HPDE6-E6E7 (cell line): ENCODE measurements around the gene SDF2.
A peak's percentile ranks its signal among the peaks of the same experiment; 100 is the strongest.
"Not testable (repeated sequence)": the region's sequence is repeated elsewhere in the genome, so short reads cannot be mapped to it uniquely, and the experiment has no call there.

Experiments
- DNase-seq: peaks from one replicate; pipeline ENCODE4 v3.0.0; 2011; ENCODE audit warnings: missing footprints; ENCODE audit errors: extremely low spot score

Gene SDF2

GRCh38 chr17:28626818-28627217 is 34.9 kb downstream of the SDF2 start:
- DNase-seq, result no peak

GRCh38 chr17:28624148-28624547 is 37.6 kb downstream of the SDF2 start:
- DNase-seq, result no peak

- no peak for DNase-seq
These were observed 38.0 kb downstream of the SDF2 start for GRCh38 chr17:28623696-28624095.

DNA sequence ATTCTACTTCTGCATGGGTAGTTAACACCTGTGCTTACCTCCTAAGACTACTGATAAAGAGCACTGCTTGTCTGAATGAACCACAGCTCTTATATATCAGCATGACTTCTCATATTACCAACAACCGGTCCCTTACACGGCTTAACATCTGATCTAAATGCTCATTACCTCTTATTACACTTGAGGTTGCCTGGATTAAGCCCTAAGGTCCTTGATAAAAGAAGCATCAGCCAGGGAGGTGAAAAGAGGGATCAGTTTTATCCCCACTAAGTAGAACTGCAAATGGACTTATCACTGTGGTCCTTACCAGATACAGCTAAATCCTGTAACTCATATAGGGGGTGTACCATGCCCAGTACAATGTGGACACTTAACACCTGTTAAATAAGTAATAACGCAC is 39.5 kb downstream of the SDF2 start:
- DNase-seq, result no peak

DNA sequence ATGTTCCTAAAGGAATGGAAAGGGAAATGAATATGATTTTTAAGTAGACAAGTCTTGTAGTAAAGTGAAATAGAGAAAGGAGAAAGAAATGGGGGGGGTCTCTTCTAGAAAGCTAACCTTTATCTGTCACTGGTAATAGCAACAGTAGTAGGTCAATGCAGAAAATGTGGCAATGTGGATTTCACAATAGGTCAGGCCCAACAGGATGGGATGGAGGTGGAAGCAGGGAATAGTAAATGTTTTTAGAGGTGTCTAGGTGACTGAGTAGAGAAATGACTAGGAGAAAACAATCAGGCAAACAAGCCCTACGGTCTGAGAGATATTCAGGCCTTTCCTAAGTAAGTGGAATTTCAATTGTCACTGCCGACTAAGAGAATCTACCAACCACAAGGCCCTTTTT is 41.7 kb downstream of the SDF2 start:
- DNase-seq, result no peak

GRCh38 chr17:28618464-28618863 is 43.2 kb downstream of the SDF2 start:
- DNase-seq, result no peak

DNA sequence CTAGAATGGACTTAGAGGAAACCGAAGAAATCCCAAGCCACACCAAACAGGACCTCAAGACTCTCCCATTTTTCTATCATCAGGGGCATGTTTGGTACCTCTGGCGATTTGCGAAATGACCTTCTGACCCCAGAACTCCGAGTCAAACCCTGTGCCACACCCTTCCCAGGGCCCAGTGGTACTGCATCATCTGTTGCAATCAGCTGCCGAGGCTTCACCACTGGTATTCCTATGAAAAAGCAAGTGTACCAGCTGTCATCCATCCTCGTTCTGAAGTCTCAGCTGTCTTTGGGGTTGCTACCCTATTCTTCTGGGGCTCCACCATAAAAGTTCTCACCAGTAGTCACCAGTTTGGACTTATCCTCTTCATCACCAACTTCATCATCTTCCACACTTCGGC is 45.4 kb downstream of the SDF2 start:
- no peak for DNase-seq

DNA sequence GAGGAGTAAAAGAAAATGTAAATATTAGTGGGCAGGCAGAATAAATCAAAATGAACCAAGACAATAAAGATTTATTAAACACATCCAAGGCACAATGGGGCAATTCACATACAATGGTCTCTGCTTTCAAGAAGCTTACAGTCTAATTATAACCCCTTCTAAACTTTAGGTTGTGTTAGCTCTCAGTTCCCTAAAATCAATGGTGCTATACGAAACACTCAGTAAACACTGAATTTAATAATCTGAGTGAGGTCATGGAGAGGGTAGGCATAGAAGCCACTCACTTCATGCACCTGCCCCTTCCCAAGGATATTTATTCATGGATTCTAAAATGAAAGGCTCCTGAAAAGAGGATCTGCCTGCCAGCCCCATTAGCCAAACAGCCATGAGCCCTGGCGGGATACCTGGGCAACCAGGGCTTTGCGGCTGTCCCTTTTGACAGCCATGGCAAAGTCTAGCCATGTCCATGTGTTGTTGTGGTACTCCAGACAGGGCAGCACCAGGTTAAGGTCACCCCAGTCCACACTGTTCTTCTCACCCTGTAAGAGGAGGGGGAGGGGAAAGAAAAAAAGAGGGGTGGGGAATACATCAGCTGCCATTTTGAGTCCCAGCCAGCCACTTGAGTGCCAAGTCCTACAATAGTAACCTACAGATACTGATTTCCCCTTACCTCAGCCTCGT is 46.3 kb downstream of the SDF2 start:
- no peak for DNase-seq

- DNase-seq, result no peak
These were observed 47.8 kb downstream of the SDF2 start, which contains the start of gene RSKR for GRCh38 chr17:28613931-28614381. Gene RSKR (minus strand): TSS chr17:28614185. CDS start chr17:28614161, 24 bp downstream.

- DNase-seq, result peak; percentile 17
These were observed 48.5 kb downstream of the SDF2 start for GRCh38 chr17:28612936-28613872.

GRCh38 chr17:28612531-28612930 is 49.2 kb downstream of the SDF2 start:
- no peak for DNase-seq

- no peak for DNase-seq
These were observed 51.3 kb downstream of the SDF2 start for GRCh38 chr17:28610376-28610775.

DNA sequence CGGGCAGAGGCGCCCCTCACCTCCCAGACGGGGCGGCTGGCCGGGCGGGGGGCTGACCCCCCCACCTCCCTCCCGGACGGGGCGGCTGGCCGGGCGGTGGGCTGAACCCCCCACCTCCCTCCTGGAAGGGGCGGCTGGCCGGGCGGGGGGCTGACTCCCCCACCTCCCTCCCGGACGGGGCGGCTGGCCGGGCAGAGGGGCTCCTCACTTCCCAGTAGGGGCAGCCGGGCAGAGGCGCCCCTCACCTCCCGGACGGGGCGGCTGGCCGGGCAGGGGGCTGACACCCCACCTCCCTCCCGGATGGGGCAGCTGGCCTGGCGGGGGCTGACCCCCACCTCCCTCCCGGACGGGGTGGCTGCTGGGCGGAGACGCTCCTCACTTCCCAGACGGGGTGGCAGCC is 57.7 kb downstream of the SDF2 start:
- not testable (repeated sequence) for DNase-seq

DNA sequence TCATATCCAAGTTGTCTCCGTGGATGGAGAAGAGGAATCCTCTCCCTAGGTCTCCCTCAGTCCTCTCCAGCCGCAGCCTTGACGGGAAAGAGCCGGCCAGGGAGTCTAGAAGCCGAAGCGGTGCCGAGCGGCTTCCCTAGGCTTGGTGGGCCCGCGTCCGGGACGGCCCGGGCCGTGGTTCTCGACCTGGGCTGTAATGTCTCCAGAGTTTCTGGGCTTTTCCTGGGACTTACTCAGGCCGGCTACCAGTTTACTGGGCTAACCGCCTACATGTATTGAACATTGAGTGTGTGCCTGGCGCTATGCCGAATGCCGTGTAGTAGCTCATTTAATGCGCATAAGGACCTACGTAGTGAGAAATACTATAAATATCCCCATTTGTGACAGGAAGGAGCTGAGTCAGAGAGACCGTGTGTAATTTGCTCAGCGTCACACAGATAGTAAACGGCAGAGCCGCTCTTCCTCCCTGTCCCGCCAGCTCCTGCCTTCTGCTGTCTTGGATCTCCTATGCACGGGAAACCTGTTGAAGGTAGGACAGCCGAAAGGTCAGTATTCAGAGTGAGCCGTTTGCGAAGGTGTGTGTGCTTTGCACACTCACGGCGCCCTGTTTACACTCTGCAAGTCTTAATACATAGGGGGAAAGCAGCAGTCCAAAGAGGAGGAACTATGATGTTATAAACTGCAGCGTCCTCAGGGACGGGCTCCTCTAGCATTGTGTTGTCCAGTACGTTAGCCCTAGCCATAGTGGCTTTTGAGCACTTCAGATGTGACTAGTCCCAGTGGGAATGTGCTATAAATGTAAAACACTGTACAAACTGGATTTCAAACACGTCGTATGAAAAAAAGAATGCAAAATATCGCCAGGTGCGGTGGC is 62.2 kb downstream of the SDF2 start:
- peak; percentile 54 for DNase-seq

- peak; percentile 98 for DNase-seq
These were observed 62.9 kb downstream of the SDF2 start, which contains the start of gene SPAG5 for GRCh38 chr17:28598799-28599310. Gene SPAG5 (minus strand): TSS chr17:28599025. CDS start chr17:28598946, 79 bp downstream.

GRCh38 chr17:28598389-28598788 is 63.3 kb downstream of the SDF2 start:
- no peak for DNase-seq
